Panc1 (cell line): ENCODE measurements around the gene TTC28.

Experiments used
- CTCF ChIP-seq: fragments of 450-650 bp; IDR thresholded peaks from 2 replicates; pipeline ENCODE4 v1.5.1; 2017; ENCODE audit warnings: mild to moderate bottlenecking
- POLR2AphosphoS5 ChIP-seq: IDR thresholded peaks from 2 replicates; pipeline ENCODE4 v1.6.1; 2012; ENCODE audit warnings: mild to moderate bottlenecking, low read depth, low read length, moderate library complexity
- REST ChIP-seq, 2 experiments: IDR thresholded peaks; 2 replicates each; pipeline ENCODE4 v1.6.1; 2011 to 2012; ENCODE audit warnings: low read depth in 2 of 2, control low read depth in 1 of 2, low read length in 1 of 2, mild to moderate bottlenecking in 1 of 2, moderate library complexity in 1 of 2; ENCODE audit not compliant: insufficient read depth in 1 of 2

GRCh38 chr22:28448625-28449024 lies 231.0 kb downstream of the TTC28 start:
- TF ChIP-seq CTCF (no peak), REST (IDR thresholded peaks at IDR 0.05; ENCODE audit: insufficient read depth in 1 of 2, low read depth in 2 of 2, low read length in 1 of 2) (no peak), POLR2AphosphoS5 (no peak)
